GM23338 (cell line): ENCODE results near the gene PLA2G2A. TPM values are rescaled to one million over a fixed set of nuclear protein-coding genes. Genes with fewer than 3 reads are reported as not detected.

Source experiments
- ATAC-seq: fragments of 200-7000 bp; cut with Tn5 transposase; 3 replicates; pipeline ENCODE4 v1.9.1; 2020
- DNase-seq: peaks from one replicate; pipeline ENCODE4 v3.0.0-alpha.2; 2015; ENCODE audit warnings: low spot score
- H2AFZ ChIP-seq: fragments of 200-600 bp; sonication (generic); 2 replicates; pipeline ENCODE4 v1.8.0; 2016; ENCODE audit warnings: antibody characterized with exemption, mild to moderate bottlenecking, moderate library complexity
- H3F3A ChIP-seq: fragments of 200-600 bp; sonication (generic); replicated peaks from 2 replicates; pipeline ENCODE4 v1.8.0; 2017; ENCODE audit warnings: antibody characterized with exemption, mixed run types, low read depth
- H3K27ac ChIP-seq: fragments of 200-600 bp; sonication (generic); 2 replicates; pipeline ENCODE4 v1.6.1; 2016; ENCODE audit warnings: low read depth
- H3K27me3 ChIP-seq: fragments of 200-600 bp; sonication (generic); 2 replicates; pipeline ENCODE4 v1.8.0; 2016; ENCODE audit warnings: mild to moderate bottlenecking, mixed run types, moderate library complexity; ENCODE audit not compliant: insufficient read depth
- H3K36me3 ChIP-seq: fragments of 200-600 bp; sonication (generic); 2 replicates; pipeline ENCODE4 v1.8.0; 2016; ENCODE audit warnings: mild to moderate bottlenecking; ENCODE audit not compliant: insufficient read depth
- H3K4me1 ChIP-seq: fragments of 200-600 bp; sonication (generic); 2 replicates; pipeline ENCODE4 v1.8.0; 2016; ENCODE audit warnings: mild to moderate bottlenecking, moderate library complexity; ENCODE audit not compliant: insufficient read depth
- H3K4me2 ChIP-seq: fragments of 200-600 bp; sonication (generic); 2 replicates; pipeline ENCODE4 v1.7.1; 2017; ENCODE audit warnings: mixed run types
- H3K4me3 ChIP-seq: fragments of 200-600 bp; sonication (generic); 2 replicates; pipeline ENCODE4 v1.6.1; 2016; ENCODE audit warnings: mixed run types
- H3K79me2 ChIP-seq: fragments of 200-600 bp; sonication (generic); replicated peaks from 2 replicates; pipeline ENCODE4 v1.8.0; 2017; ENCODE audit warnings: mild to moderate bottlenecking; ENCODE audit not compliant: insufficient read depth
- H3K9me2 ChIP-seq: fragments of 200-600 bp; sonication (generic); 2 replicates; pipeline ENCODE4 v1.8.0; 2017; ENCODE audit not compliant: insufficient read depth
- H4K20me1 ChIP-seq: fragments of 200-600 bp; sonication (generic); replicated peaks from 2 replicates; pipeline ENCODE4 v1.8.0; 2017; ENCODE audit warnings: mild to moderate bottlenecking; ENCODE audit not compliant: insufficient read depth
- H3K27ac Mint-ChIP-seq: 2 replicates; pipeline ENCODE4 v1.8.0; 2020; ENCODE audit warnings: inconsistent platforms, mild to moderate bottlenecking, moderate library complexity, mixed read lengths
- H3K27me3 Mint-ChIP-seq: 3 replicates; pipeline ENCODE4 v1.8.0; 2022; ENCODE audit warnings: low read depth, mild to moderate bottlenecking, moderate library complexity, mixed read lengths, inconsistent platforms; ENCODE audit not compliant: insufficient read depth, poor library complexity
- H3K36me3 Mint-ChIP-seq: 3 replicates; pipeline ENCODE4 v1.8.0; 2021; ENCODE audit warnings: low read depth, mild to moderate bottlenecking, inconsistent platforms, moderate library complexity, mixed read lengths
- H3K4me1 Mint-ChIP-seq: 3 replicates; pipeline ENCODE4 v1.8.0; 2020; ENCODE audit warnings: mild to moderate bottlenecking, inconsistent platforms, mixed read lengths
- H3K4me3 Mint-ChIP-seq: 3 replicates; pipeline ENCODE4 v1.8.0; 2021; ENCODE audit warnings: moderate library complexity, mild to moderate bottlenecking, inconsistent platforms, mixed read lengths
- H3K9me3 Mint-ChIP-seq: 3 replicates; pipeline ENCODE4 v1.8.0; 2020; ENCODE audit warnings: moderate library complexity, mild to moderate bottlenecking, inconsistent platforms, mixed read lengths
- CREB1 ChIP-seq: fragments of 250-450 bp; sonication (Bioruptor Pico); IDR thresholded peaks from 2 replicates; pipeline ENCODE4 v1.5.0; 2020; ENCODE audit warnings: low read depth, mild to moderate bottlenecking, moderate library complexity
- CTCF ChIP-seq, 2 experiments: fragments of 200-600 bp in 1 of 2; sonication (generic) in 1 of 2; conservative IDR thresholded peaks; 2 replicates each; pipeline versions ENCODE4 v1.5.1 to v1.6.1; 2016 to 2017; ENCODE audit warnings: antibody characterized with exemption in 2 of 2, low read depth in 2 of 2, mild to moderate bottlenecking in 2 of 2, moderate library complexity in 1 of 2
- EZH2 ChIP-seq: fragments of 200-600 bp; sonication (generic); IDR thresholded peaks from one replicate; pipeline ENCODE4 v1.8.0; 2017; ENCODE audit warnings: antibody characterized with exemption, mild to moderate bottlenecking, low read depth; ENCODE audit not compliant: unreplicated experiment
- EZH2phosphoT487 ChIP-seq: fragments of 200-600 bp; sonication (generic); IDR thresholded peaks from one replicate; pipeline ENCODE4 v1.8.1; 2018; ENCODE audit warnings: antibody characterized with exemption; ENCODE audit not compliant: unreplicated experiment
- JUNB ChIP-seq: IDR thresholded peaks from one replicate; pipeline ENCODE4 v1.6.1; 2016; ENCODE audit warnings: antibody characterized with exemption; ENCODE audit not compliant: unreplicated experiment
- NANOG ChIP-seq: IDR thresholded peaks from 2 replicates; pipeline ENCODE4 v1.6.1; 2016; ENCODE audit warnings: antibody characterized with exemption, borderline replicate concordance
- POLR2AphosphoS5 ChIP-seq: IDR thresholded peaks from 2 replicates; pipeline ENCODE4 v1.6.1; 2016; ENCODE audit warnings: antibody characterized with exemption, low read depth
- REST ChIP-seq: IDR thresholded peaks from one replicate; pipeline ENCODE4 v1.6.1; 2018; ENCODE audit warnings: antibody characterized with exemption; ENCODE audit not compliant: unreplicated experiment
- STAT1 ChIP-seq: IDR thresholded peaks from one replicate; pipeline ENCODE4 v1.6.1; 2016; ENCODE audit warnings: antibody characterized with exemption; ENCODE audit not compliant: unreplicated experiment
- ZNF114 ChIP-seq: fragments of 250-450 bp; sonication (Bioruptor Pico); IDR thresholded peaks from 2 replicates; pipeline ENCODE4 v1.5.0; 2020; ENCODE audit warnings: mild to moderate bottlenecking, moderate library complexity
- ZNF331 ChIP-seq: fragments of 250-450 bp; sonication (Bioruptor Pico); IDR thresholded peaks from 2 replicates; pipeline ENCODE4 v1.5.0; 2020; ENCODE audit warnings: low read depth, mild to moderate bottlenecking, moderate library complexity
- ZNF462 ChIP-seq: fragments of 250-450 bp; sonication (Bioruptor Pico); IDR thresholded peaks from 2 replicates; pipeline ENCODE4 v1.5.0; 2020; ENCODE audit warnings: mild to moderate bottlenecking, moderate library complexity
- long read RNA-seq: library from polyadenylated mRNA; unstranded; transcript quantifications from one replicate; pipeline ENCODE4 v2.0.0, GENCODE V29; 2020; ENCODE audit not compliant: unreplicated experiment
- polyA plus RNA-seq: library from polyadenylated mRNA; unstranded; fragments of >200 nt; fragmentation: Nextera tagmentation; extraction: Ambion mirVana; gene quantifications from 2 replicates; pipeline ENCODE4 v1.2.1, GENCODE V29; 2016
- total RNA-seq: library from RNA; depleted of rRNA; stranded (reverse); fragments of >200 nt; shearing (Covaris generic); gene quantifications from 2 replicates; pipeline ENCODE4 v1.2.3, GENCODE V29; 2014; rRNA removed
- TF ChIP-seq, protein P1 (sequence below): IDR thresholded peaks from 2 replicates; pipeline ENCODE4 v1.6.1; 2016; ENCODE audit warnings: antibody characterized with exemption

Gene PLA2G2A
- 0.97 TPM in 1 of 2 replicates, not detected in the other for total RNA-seq
- polyA plus RNA-seq = 0.55 and 1.3 TPM in 2 replicates
- long read RNA-seq = 0 reads

DNA sequence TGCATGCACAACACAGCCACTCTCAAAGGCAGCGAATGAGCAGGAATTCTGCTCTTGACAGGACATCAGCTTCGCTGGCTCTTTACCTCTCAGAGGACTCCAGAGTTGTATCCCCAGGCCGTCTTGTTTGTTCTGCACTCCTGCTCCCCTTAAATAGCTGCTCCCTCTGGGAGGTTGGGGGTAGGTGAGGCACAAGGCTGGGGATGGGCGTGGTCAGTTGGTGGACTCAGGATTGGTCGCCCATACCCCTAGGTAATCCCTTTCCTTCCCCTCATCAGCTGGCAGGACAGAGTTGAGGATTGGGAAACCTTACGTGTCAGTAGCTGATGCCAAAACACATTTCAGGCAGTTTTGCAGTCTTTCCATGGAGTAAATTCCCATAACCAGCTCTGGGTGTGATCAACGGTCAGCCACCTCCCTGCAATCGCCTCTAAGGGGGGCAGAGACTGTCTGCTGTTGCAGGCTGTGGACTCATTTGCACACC, at the start of gene PLA2G2A:
PLA2G2A (minus strand) TSS at position 125 of the 484 bp plus-strand sequence. CDS start 845 bp downstream, outside the sequence.
- Histone ChIP-seq H4K20me1 (no peaks in the 10 kb centered on the region), H3K36me3 (no peaks in the 10 kb centered on the region), H3K4me3 (no peak within 1 kb of the TSS), H3K27ac (no peak within 1 kb of the TSS), H3K79me2 (no peaks in the 10 kb centered on the region), H3K4me1 (peaks cover 21% of the 10 kb centered on the region), H3K27me3 (no peaks in the 10 kb centered on the region), H3K9me2 (peaks cover 15% of the 10 kb centered on the region; the same call in 1 of the 2 replicates), H3K4me2 (no peak within 1 kb of the TSS), H3F3A (no peaks in the 10 kb centered on the region), H2AFZ (no peak within 1 kb of the TSS)
- Mint-ChIP-seq H3K27me3 (peaks cover 14% of the 10 kb centered on the region), H3K9me3 (peaks cover 9% of the 10 kb centered on the region; the same call in 2 of the 3 replicates), H3K27ac (peak within 1 kb of the TSS; percentile 15; the same call in 1 of the 2 replicates), H3K4me3 (no peak within 1 kb of the TSS), H3K4me1 (peaks cover 31% of the 10 kb centered on the region), H3K36me3 (peaks cover 11% of the 10 kb centered on the region; the same call in 2 of the 3 replicates)
- ATAC-seq (no peak), DNase-seq (no peak)
- TF ChIP-seq REST (no peak), CTCF (conservative IDR thresholded peaks at IDR 0.05; ENCODE audit: low read depth in 2 of 2) (no peak), NANOG (no peak), ZNF331 (CRISPR knock-in tag) (no peak), EZH2phosphoT487 (no peak), JUNB (no peak), EZH2 (no peak), ZNF114 (CRISPR knock-in tag) (no peak), CREB1 (CRISPR knock-in tag) (no peak), STAT1 (no peak), POLR2AphosphoS5 (no peak), ZNF462 (CRISPR knock-in tag) (no peak)
- TF ChIP-seq, protein P1, sequence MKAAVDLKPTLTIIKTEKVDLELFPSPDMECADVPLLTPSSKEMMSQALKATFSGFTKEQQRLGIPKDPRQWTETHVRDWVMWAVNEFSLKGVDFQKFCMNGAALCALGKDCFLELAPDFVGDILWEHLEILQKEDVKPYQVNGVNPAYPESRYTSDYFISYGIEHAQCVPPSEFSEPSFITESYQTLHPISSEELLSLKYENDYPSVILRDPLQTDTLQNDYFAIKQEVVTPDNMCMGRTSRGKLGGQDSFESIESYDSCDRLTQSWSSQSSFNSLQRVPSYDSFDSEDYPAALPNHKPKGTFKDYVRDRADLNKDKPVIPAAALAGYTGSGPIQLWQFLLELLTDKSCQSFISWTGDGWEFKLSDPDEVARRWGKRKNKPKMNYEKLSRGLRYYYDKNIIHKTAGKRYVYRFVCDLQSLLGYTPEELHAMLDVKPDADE = no peak
